ENCODE measurements around the gene RHEB.

GRCh38 chr7:151524331-151524730 lies 4.6 kb upstream of the RHEB start:
- TF ChIP-seq CTCF (IDR thresholded peaks at IDR 0.05; ENCODE audit: low read depth, low read length, poor library complexity, severe bottlenecking) (no peak), EZH2phosphoT487 (IDR thresholded peaks at IDR 0.05; ENCODE audit: borderline replicate concordance, low read length) (no peak)
